GM19397 (cell line): ENCODE results near the gene CNDP1.
"Not testable (repeated sequence)": the region's sequence is repeated elsewhere in the genome, so short reads cannot be mapped to it uniquely, and the experiment has no call there.

Experiments
- ATAC-seq: cut with Tn5 transposase; IDR thresholded peaks from one replicate; pipeline ENCODE4 v1.9.1; 2021; ENCODE audit warnings: mild to moderate bottlenecking, moderate library complexity; ENCODE audit not compliant: unreplicated experiment

CNDP1 gene

DNA sequence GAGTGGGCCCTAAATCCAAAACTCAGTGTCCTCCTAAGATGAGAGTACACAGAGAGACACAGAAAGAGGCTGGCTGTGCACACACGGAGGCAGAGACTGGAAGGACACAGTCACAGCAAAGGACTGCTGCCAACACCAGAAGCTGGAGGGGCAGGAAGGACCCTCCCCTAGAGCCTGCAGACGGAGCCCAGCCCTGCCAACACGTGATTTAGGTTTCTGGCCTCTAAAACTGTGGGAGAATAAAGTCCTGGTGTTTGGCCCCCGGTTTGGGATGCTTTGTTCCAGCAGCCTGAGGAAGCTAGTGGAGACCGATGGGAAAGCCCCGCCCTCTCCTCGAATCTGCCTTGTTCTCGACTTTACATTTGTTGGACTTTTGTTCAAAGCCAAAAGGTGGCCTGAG lies 10.6 kb downstream of the CNDP1 start:
- no peak for ATAC-seq

DNA sequence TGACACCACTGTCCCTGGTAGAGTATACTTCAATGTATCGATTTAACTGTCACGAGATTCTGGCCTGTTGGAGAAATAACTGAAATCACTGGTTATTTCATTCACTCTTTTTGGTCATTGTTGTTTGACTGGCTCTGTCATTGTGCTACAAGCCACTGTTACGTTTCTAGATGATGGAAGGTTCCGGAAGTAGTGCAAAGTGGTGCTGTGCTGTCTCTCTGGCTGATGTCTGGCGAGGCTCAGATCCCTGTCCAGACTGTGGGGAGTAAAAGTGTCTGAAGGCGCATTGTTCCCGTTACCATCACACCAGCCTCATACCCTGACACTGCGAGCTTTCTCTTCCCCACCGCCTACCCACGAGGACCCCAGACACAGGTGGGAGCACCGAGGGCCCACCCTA lies 11.7 kb downstream of the CNDP1 start:
- no peak for ATAC-seq

DNA sequence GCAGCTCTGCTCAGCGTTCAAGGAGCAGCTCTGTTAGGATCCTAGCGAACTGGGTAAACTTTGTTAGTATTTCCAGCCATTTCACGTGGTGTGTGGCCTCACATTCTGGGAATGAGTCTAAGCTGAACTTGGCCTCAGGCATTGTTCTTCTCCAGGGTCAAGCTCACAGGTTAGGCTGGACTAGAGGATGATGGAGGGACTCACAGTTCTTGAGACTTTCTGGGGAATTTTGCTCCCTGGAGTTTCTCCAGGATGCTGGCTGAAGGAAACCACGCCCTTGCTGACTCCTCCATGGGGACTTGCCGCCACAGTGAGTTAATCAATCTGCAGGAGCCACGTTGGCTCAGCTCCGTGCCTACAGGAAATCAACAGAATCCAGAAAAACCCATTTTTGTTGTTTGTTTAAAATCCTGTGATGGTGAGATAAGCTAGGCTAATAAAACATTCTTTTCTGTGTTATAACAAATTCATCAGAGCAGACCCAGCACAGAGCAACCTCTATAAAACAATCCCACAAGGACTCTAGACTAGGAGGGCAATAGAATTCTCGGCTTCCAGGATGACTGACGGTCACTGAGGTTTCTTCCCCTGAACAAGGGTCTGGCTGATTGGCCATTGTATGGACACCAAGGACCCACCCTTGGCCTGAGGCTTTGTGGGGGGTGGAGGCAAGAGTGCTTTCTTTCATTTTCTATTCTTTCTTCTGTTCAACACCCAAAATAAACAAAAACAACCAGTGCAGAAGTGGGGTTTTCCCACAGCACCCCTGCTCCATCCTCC lies 12.6 kb downstream of the CNDP1 start:
- ATAC-seq: no peak

DNA sequence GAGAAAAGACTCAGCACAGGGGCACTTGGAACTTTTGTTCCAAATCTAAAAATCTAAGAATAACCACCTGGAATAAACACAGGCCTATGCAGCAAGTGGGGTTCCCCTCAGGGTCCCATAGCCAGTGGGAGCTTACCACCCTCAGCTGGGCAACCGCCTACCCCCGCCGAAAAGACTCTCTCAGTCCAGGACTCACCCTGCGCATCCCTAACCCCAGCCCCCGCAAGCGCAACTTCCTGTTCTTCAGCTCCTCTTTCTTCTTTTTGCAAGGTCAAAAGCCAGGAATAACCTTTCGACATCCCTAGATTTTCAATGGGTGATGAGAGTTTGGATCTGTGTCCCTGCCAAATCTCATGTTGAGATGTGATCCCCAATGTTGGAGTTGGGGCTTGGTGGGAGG lies 13.6 kb downstream of the CNDP1 start:
- ATAC-seq: no peak

DNA sequence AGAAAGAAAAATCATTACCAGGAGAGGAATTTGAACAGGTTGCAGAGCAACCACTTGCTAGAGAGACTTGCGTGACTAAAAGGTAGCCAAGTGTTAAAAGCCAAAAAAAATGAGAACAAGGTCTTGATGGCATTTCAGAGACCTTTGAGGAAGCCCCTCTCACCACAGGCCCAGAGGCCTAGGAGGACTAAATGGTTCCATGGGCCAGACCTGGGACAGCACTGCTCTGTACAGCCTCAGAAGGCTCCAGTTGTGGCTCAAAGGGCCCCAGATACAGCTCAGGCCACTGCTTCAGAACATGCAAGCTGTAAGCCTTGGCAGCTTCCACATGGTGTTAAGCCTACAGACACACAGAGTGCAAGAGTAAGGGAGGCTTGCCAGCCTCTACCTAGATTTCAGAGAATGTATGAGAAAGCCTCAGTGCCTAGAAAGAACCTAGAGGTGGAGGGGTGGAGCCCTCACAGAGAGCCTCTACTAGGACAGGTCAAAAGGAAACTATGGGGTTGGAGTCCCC lies 15.3 kb downstream of the CNDP1 start:
- ATAC-seq: no peak

DNA sequence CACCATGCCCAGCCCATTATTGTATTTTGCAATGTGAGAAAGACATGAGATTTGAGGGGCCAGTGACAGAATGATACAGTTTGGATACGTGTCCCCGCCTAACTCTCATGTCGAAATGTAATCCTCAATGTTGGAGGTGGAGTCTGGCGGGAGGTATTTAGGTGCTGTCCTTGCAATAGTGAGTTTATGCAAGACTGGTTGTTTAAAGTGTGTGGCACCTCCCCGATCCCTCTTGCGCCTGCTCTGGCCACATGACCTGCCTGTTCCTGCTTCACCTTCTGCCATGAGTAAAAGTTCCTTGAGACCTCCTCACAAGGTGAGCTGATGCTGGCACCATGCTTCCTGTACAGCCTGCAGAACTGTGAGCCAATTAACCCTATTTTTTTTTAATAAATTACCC lies 16.6 kb downstream of the CNDP1 start:
- no peak for ATAC-seq

DNA sequence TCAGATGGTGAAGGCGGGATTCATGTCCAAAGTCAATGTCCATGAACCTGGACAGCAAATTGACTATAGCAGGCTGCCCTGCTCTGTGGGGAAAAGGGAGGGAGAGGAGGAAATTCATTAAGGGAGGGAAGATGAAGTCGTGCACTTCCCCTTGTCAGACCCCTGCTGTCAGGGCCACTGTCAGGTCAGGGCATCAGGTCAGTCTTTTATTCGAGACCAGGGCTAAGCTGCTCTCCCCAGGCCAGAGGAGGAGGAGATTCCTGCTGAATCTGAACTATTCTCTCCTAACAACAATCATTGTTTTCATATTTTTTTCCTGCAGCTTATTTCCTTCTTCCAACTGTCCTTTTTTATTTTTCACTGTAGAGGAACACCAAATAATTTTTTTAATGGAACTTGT lies 17.2 kb downstream of the CNDP1 start:
- ATAC-seq: no peak

DNA sequence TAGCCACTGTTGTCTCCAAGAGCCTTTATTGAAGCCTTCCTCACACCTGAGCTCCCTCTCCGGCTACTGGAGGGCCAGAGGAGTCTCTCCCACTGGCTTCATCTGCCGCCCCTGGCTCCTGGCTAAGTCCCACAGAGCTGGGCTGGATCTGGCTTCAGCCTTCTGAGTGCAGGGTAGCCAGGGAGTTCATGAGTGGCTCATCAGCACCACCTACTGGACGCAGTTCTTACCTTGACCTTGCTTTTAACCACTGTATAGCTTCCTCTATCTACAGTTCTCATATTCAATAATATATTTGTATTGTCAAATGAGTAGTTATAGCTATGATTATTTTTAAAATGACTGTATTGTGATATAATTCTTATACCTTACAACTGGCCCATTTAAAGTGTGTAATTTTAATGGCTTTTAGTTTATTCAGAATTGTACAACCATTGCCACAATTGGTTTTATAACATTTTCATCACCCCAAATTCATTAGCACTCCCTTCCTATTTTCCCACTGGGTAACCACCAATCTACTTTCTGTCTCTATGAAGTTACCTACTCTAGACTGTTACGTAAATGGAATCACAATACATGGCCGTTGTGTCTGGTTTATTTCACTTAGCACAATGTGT lies 17.7 kb downstream of the CNDP1 start:
- peak; percentile 96 for ATAC-seq

DNA sequence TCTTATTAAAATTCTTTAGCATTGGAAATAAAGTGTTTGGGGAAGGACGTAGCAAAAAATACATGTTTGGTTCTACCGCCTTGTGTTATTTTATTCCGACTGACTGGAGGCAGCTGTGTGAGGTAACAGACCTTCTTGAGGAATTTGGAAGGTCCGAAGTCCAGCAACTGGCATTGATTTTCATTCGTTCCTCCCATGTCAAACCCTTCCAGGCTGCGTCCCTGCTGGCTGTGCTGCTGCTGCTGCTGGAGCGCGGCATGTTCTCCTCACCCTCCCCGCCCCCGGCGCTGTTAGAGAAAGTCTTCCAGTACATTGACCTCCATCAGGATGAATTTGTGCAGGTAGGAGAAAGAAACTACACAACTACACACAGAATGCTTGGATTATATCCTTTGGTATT lies 21.8 kb downstream of the CNDP1 start:
- no peak for ATAC-seq

DNA sequence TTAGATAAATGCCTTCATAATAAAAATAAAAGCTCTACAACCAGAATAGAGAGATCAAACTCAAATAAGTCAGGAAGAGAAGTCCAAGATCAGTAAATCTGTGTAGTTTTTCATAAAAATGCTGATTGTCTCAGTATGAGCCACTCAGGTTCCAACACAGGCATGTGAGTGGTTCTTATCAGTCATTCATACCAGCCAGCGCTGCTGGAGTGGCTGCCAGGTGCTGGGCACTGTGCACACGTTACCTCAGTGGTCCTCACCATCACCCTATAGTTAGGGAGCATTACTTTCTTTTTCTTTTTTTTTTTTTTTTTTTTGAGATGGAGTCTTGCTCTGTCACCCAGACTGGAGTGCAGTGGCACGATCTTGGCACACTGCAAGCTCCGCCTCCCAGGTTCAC lies 23.8 kb downstream of the CNDP1 start:
- ATAC-seq: no peak

DNA sequence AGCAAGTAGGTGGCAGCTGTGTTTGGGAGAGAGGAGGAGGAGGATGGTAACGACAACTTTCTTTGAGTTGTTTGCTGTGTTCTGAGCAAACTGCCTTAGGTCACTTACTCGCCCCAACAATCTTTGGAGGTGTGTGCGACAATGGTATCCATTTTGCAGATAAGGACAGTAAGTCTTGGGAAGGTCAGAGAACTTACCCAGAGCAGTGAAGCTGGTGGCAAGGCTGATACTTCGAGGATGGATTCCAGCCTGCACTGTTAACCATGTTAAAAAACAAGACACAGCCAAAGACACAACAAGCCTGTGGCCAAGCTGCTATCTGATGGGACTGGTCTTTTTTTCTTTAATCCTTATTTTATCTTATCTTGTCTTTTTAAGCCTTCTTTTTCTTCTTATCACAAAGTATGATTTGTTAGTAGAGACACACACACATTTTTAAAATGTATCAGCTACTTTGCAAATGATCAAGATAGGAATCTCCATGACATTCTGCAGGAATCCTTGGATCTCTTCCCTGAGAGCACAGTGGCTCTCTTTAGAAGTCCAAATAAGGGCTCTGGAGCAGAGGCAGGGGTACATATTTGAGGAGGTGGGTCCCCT lies 27.9 kb downstream of the CNDP1 start:
- no peak for ATAC-seq

DNA sequence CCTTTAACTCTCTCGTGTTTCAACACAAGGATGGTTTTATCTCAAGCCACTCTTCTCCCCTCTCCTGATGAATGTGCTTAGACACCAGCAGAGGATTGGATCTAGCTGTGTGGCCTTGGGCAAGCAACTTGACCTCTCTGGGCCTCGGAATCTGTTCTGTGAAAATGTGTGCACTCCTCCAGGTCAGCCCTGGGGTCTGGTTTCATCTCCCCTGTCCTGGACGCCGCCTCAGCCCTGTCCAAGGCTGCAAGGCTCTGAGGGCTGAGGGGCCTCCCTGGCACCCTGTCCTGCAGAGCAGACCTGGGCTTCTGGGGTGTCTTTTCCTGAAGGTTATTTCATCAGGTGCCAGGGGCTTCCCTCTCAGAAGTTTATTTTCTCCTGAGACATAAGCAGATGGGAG lies 28.5 kb downstream of the CNDP1 start:
- ATAC-seq: no peak

DNA sequence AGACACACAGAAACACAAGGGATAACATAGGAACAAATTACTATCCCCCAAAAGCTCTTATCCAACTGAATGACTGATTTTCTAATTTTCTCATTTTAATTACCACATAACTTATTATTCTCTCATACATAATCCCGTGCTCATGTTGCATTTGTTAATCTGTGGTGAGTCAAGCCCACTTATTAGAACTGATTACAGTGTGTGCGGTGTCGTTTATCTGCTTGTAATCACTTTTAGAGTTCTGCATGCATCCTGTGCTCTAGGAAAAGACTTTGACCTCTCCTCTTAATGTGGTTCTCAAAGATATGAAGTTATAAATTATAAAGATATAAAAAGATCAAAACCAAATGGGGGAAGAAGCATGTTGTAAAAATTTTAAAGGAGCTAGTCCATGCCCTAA lies 29.7 kb downstream of the CNDP1 start:
- no peak for ATAC-seq

DNA sequence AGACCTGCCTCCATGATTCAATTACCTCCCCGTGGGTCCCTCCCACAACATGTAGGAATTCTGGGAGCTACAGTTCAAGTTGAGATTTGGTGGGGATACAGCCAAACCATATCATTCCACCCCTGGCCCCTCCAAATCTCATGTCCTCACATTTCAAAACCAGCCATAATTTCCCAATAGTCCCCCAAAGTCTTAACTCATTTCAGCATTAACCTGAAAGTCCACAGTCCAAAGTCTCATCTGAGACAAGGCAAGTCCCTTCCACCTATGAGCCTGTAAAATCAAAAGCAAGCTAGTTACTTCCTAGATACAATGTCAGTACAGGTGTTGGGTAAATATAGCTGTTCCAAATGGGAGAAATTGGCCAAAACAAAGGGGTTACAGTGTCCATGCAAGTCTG lies 30.9 kb downstream of the CNDP1 start:
- ATAC-seq: not testable (repeated sequence)

DNA sequence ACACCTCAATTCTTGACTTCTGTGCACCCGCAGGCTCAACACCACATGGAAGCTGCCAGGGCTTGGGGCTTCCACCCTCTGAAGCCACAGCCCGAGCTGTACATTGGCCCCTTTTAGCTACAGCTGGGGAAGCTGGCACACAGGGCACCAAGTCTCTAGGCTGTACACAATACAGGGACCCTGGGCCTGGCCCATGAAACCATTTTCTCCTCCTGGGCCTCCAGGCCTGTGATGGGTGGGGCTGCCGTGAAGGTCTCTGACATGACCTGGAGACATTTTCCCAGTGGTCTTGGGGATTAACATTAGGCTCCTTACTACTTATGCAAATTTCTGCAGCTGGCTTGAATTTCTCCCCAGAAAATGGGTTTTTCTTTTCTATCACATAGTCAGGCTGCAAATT lies 31.7 kb downstream of the CNDP1 start:
- not testable (repeated sequence) for ATAC-seq

DNA sequence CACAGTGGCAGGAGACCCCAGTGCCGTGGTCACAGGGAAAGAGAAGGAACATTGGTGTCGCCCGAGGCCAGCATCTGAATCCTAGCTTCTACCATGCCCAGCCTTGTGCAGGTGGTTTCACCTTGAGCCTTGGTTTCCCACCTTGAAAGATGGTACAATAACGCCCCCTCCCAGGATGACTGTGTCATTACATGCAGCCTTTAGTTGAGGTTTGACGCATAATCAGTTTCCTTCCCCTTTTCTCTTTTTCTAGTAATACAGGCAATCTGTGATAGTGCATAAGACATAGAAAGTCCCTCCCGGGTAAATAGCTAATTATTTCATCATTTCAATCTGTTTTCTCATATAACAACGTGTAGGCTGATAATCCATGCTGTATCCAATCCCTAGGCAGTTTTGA lies 33.5 kb downstream of the CNDP1 start:
- no peak for ATAC-seq

DNA sequence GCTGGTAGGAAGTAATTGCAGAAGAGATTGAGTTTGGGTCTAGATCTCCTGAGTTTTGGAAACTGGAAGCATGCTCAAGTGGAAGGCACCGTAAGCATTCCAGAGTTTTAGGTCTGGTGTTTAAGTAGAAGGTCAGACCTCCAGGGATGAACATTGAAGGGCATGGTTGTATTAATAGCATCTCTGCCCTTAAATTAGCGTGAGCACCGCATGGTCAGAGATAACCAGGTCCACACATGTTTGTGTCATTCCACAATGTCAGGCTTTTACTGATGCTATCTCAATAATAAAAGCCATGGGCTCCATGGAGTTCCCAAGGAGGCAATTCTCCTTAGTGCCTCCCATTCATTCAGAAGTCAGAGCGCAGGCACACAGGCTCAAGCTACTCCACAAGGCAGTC lies 35.1 kb downstream of the CNDP1 start:
- no peak for ATAC-seq

DNA sequence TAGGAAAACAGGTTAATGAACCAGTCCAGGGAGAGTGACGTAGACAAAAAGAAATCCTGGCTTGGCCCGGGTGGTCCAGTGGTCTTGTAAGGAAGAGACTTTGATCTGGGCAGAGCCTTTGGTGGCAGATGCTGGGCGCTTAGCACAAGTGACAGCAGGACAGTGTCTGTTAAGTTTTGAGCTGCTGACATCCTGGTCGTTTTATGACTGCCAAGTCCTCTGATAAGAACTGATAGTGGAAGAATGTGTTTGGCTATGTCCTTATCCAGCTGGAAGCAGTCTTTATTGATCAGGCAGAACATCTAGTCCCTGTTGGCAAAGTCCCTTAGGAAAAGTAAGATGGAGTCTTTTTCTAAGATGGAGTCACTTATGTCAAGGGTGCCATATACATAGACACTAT lies 36.0 kb downstream of the CNDP1 start:
- ATAC-seq: no peak

DNA sequence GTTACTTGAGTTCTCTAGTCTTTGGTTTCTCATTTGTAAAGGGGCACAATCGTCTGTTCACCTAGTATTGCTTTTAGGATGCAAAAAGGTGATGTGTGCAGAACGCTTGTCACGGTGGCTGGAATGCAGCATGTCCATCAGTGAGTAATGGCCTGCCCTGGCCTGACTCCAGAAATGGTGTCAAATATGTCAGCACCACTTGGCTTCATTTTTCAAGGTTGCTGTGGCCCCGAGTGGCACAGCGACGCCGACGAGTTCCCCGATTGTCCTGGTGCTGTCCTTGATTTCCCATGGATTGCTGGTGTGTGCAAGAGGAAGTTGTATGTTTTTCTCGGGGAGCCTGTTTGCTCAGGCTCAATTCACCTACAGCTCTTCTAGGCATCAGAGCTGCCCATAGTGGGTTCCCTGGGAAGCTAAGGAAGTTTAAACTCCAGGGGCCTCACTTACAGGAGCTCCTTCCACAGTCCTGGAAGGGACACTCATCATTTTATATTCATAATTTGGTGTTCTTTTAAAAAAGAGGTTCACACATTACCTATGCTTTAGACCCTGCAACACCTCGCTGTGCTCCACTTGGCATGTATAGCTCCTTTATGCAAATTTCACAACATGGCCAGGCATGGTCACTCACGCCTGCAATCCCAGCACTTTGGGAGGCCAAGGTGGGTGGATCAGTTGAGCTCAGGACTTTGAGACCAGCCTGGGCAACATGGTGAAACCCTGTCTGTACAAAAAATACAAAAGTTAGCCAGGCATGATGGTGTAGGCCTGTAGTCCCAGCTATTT lies 37.8 kb downstream of the CNDP1 start:
- no peak for ATAC-seq

DNA sequence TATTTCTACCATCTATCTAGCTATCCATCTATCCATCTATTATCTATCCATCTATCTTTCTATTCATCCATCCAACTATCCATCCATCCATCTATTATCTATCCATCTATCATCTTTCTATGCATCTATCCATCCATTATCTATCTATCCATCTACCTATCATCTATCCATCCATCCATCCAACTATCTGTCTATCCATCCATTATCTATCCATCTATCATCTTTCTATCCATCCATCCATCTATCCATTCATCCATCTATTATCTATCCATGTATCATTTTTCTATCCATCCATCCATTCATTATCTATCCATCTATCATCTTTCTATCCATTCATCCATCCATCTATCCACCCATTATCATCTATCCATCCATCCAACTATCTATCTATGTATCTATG lies 38.8 kb downstream of the CNDP1 start:
- no peak for ATAC-seq

DNA sequence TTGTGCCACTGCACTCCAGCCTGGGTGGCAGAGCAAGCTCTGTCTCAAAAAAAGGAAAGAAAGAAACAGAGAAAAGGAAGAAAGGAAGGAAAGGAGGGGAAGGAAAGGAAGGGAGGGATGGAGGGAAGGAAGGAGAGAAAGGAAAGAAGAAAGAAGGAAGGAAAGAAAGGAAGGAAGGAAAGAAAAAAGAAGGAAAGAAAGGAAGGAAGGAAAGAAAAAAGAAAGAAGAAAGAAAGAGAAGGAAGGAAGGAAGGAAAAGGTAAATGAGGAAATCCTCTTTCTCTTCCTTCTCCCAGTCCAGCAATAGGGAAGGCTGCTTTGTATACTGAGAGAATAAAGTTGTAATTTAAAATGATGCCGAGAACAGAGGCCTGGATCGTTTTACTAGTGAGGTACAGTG lies 40.6 kb downstream of the CNDP1 start:
- ATAC-seq: no peak
